IPS DF 6.9 (cell line): Measurements from ENCODE around the gene GPR63.

Source experiments
- DNase-seq: peaks from one replicate; pipeline ENCODE4 v3.0.0-alpha.2; 2013; ENCODE audit warnings: low read depth, low spot score
- H3K27ac ChIP-seq: one replicate; pipeline ENCODE4 v1.5.1; 2013; ENCODE audit warnings: low read length, control low read depth
- H3K27me3 ChIP-seq: 2 replicates; pipeline ENCODE4 v1.6.1; 2013; ENCODE audit warnings: mild to moderate bottlenecking, low read length; ENCODE audit not compliant: control insufficient read depth, insufficient read depth
- H3K36me3 ChIP-seq: 2 replicates; pipeline ENCODE4 v1.6.1; 2013; ENCODE audit warnings: low read length; ENCODE audit not compliant: control insufficient read depth, insufficient read depth
- H3K4me1 ChIP-seq: 2 replicates; pipeline ENCODE4 v1.6.1; 2013; ENCODE audit warnings: low read length; ENCODE audit not compliant: control insufficient read depth, insufficient read depth
- H3K4me3 ChIP-seq: 2 replicates; pipeline ENCODE4 v1.5.1; 2013; ENCODE audit warnings: mild to moderate bottlenecking, low read length
- H3K9me3 ChIP-seq: 2 replicates; pipeline ENCODE4 v1.6.1; 2013; ENCODE audit warnings: low read length, inconsistent platforms; ENCODE audit not compliant: control insufficient read depth, insufficient read depth
- WGBS: extraction: QIAGEN DNeasy Blood & Tissue Kit; methylation state at CpG from one replicate; pipeline ENCODE4 v1.1.7; 2013; ENCODE audit warnings: mixed read lengths, missing lambda C conversion rate; ENCODE audit not compliant: insufficient read length, insufficient coverage; 5-methylcytosine and 5-hydroxymethylcytosine counted together

Gene GPR63

DNA sequence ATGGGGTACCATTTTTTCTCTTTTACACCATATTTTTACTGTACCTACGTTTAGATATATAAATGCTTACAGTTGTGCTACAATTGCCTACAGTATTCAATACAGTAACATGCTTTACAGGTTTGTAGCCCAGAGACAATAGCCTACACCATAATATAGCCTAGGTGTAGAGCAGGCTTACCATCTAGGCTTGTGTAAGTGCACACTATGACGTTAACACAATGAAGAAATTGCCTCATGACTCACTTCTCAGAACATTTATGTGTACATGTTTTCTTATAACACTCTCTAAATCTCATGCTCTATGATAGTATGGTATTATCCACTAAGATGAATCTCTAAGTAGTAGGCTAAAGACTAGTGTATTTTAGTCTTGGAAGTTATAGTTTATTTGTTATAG is 13.5 kb downstream of the GPR63 start:
- no CpG with 5 or more reads among the region's 2 CpGs for WGBS
- Histone ChIP-seq H3K27ac (no peak overlapping the region), H3K9me3 (no peaks in the 10 kb centered on the region), H3K4me1 (no peaks in the 10 kb centered on the region), H3K27me3 (no peaks in the 10 kb centered on the region), H3K4me3 (no peak overlapping the region), H3K36me3 (no peaks in the 10 kb centered on the region; the same call in 1 of the 2 replicates)
- no peak for DNase-seq

DNA sequence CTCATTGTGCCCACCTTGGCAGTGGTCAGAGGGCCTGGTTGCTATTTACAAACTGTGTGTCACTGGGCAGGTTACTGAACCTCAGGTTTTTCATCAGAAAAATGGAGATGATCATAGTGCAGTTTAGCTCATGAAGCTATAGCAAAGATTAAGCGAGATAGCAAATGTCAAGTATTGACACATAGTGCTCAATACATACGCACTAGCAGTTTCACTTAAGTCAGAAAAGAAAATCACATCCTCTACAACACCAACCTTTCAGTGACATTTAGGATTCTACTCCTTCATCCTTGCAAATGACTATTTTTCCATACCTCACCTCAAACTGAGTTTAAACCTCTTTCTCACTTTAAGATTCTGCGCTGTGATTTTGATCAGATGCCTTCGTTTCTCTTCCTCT is 16.2 kb downstream of the GPR63 start:
- Histone ChIP-seq H3K36me3 (no peaks in the 10 kb centered on the region; the same call in 1 of the 2 replicates), H3K27me3 (no peaks in the 10 kb centered on the region), H3K4me3 (no peak overlapping the region), H3K9me3 (no peaks in the 10 kb centered on the region), H3K27ac (no peak overlapping the region), H3K4me1 (no peaks in the 10 kb centered on the region)
- WGBS = no CpG with 5 or more reads among the region's 4 CpGs
- no peak for DNase-seq

- no peaks in the 10 kb centered on the region for H3K4me1 ChIP-seq
- H3K27me3 ChIP-seq = no peaks in the 10 kb centered on the region
- WGBS = no CpG with 5 or more reads among the region's 5 CpGs
- H3K9me3 ChIP-seq = no peaks in the 10 kb centered on the region
- no peak for DNase-seq
- H3K36me3 ChIP-seq = no peaks in the 10 kb centered on the region
- H3K27ac ChIP-seq = no peak overlapping the region
- H3K4me3 ChIP-seq = no peak overlapping the region
Measured at GRCh38 chr6:96816301-96816817, 20.9 kb downstream of the GPR63 start.

GRCh38 chr6:96814625-96815024 is 22.7 kb downstream of the GPR63 start:
- Histone ChIP-seq H3K27me3 (no peaks in the 10 kb centered on the region), H3K4me3 (no peak overlapping the region), H3K9me3 (no peaks in the 10 kb centered on the region), H3K27ac (no peak overlapping the region), H3K4me1 (no peaks in the 10 kb centered on the region), H3K36me3 (no peaks in the 10 kb centered on the region)
- no CpG with 5 or more reads among the region's 1 CpG for WGBS
- no peak for DNase-seq

- no CpG with 5 or more reads among the region's 1 CpG for WGBS
- Histone ChIP-seq H3K4me1 (no peaks in the 10 kb centered on the region), H3K36me3 (no peaks in the 10 kb centered on the region), H3K4me3 (no peak overlapping the region), H3K27ac (no peak overlapping the region), H3K27me3 (no peaks in the 10 kb centered on the region), H3K9me3 (no peaks in the 10 kb centered on the region)
- no peak for DNase-seq
Measured at GRCh38 chr6:96812077-96812703, 25.1 kb downstream of the GPR63 start.

DNA sequence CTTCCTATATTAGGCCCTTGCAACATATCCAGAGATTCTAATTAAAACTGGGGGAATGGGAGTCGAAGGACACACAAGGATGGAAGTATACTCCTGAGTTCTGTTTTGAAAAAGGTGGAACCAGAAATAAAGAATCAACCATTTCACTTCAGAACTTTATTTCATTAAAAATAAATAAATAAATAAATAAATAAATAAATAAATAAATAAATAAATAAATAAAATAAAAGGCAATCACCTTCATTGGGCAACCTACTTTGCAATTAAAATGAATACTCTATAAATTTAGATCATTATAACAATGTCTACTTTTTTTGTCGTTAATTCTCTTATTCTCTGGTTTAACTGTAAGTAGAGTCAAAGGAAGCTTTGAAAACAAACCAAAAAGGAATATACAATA is 25.6 kb downstream of the GPR63 start:
- no peak for DNase-seq
- H3K4me3 ChIP-seq = no peak overlapping the region
- no peaks in the 10 kb centered on the region for H3K36me3 ChIP-seq
- no peaks in the 10 kb centered on the region for H3K4me1 ChIP-seq
- H3K9me3 ChIP-seq = no peaks in the 10 kb centered on the region
- H3K27me3 ChIP-seq = no peaks in the 10 kb centered on the region
- no peak overlapping the region for H3K27ac ChIP-seq
- no CpG with 5 or more reads among the region's 2 CpGs for WGBS

DNA sequence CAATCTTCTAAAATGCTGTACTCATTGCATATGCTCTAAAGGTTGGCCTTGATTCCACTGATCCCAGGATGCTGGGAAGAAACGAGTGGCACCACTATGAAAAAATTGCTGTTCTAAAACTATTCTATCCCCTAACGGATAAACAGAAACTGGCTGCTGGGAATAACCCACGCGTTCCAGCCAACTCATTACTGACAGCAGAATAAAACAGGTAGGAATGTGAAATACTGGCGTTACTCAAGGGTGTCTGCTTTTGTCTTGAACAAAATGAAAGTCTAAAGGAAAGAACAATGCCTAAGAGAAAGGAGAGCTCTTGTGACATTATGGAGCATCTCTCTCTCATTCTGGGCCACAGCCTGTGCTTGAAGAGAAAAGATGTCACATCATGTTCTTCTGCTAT is 26.1 kb downstream of the GPR63 start:
- H3K27me3 ChIP-seq = no peaks in the 10 kb centered on the region
- H3K4me3 ChIP-seq = no peak overlapping the region
- no peaks in the 10 kb centered on the region for H3K9me3 ChIP-seq
- H3K4me1 ChIP-seq = no peaks in the 10 kb centered on the region
- H3K27ac ChIP-seq = no peak overlapping the region
- no peak for DNase-seq
- H3K36me3 ChIP-seq = no peaks in the 10 kb centered on the region
- WGBS = no CpG with 5 or more reads among the region's 5 CpGs

- Histone ChIP-seq H3K36me3 (no peaks in the 10 kb centered on the region), H3K27me3 (no peaks in the 10 kb centered on the region), H3K27ac (no peak overlapping the region), H3K4me3 (no peak overlapping the region), H3K9me3 (no peaks in the 10 kb centered on the region), H3K4me1 (no peaks in the 10 kb centered on the region)
- no peak for DNase-seq
Measured at GRCh38 chr6:96809119-96809518, 28.2 kb downstream of the GPR63 start.

- Histone ChIP-seq H3K36me3 (peaks cover 3% of the 10 kb centered on the region; the same call in 1 of the 2 replicates), H3K4me1 (no peaks in the 10 kb centered on the region), H3K27ac (no peak overlapping the region), H3K27me3 (no peaks in the 10 kb centered on the region), H3K9me3 (no peaks in the 10 kb centered on the region), H3K4me3 (no peak overlapping the region)
- DNase-seq = no peak
Measured at GRCh38 chr6:96803106-96803481, 34.2 kb downstream of the GPR63 start.

DNA sequence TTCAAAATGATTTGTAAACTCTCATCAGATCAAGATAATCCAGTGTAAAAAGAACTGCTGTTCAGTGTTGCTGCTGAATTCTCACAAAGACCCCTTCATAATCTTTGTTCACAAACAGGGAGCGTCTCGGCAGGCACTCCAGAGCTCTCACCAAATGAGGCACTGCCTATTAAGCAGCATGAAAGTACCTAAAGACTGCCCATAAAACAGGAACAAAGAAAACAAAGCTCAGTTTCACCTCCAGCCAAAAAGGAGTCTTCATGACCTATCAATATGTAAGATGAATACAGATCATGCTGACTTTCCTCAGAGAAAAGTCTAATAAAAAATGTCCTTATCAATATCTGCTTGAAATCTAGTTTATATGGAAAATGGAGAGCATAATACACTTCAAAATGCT is 41.8 kb downstream of the GPR63 start:
- Histone ChIP-seq H3K9me3 (no peaks in the 10 kb centered on the region), H3K27ac (no peak overlapping the region), H3K36me3 (peaks cover 3% of the 10 kb centered on the region; the same call in 1 of the 2 replicates), H3K4me1 (no peaks in the 10 kb centered on the region), H3K27me3 (no peaks in the 10 kb centered on the region), H3K4me3 (no peak overlapping the region)
- WGBS = no CpG with 5 or more reads among the region's 2 CpGs
- no peak for DNase-seq

GRCh38 chr6:96794980-96795379 is 42.3 kb downstream of the GPR63 start:
- no peak for DNase-seq
- no peaks in the 10 kb centered on the region for H3K4me1 ChIP-seq
- H3K27me3 ChIP-seq = no peaks in the 10 kb centered on the region
- H3K36me3 ChIP-seq = peaks cover 3% of the 10 kb centered on the region; the same call in 1 of the 2 replicates
- H3K27ac ChIP-seq = no peak overlapping the region
- no CpG with 5 or more reads among the region's 1 CpG for WGBS
- no peak overlapping the region for H3K4me3 ChIP-seq
- H3K9me3 ChIP-seq = no peaks in the 10 kb centered on the region
